Measurements from ENCODE around the gene CTNNAL1. TPM values are rescaled to one million over a fixed set of nuclear protein-coding genes. Genes with fewer than 3 reads are reported as not detected.

The CTNNAL1 gene
- total and polyA plus RNA-seq, 2 of the 8 experiments (the other 6 are each of a cell fraction or from before 2014, with no cell fraction given), result 23.2 to 66.1 TPM

DNA sequence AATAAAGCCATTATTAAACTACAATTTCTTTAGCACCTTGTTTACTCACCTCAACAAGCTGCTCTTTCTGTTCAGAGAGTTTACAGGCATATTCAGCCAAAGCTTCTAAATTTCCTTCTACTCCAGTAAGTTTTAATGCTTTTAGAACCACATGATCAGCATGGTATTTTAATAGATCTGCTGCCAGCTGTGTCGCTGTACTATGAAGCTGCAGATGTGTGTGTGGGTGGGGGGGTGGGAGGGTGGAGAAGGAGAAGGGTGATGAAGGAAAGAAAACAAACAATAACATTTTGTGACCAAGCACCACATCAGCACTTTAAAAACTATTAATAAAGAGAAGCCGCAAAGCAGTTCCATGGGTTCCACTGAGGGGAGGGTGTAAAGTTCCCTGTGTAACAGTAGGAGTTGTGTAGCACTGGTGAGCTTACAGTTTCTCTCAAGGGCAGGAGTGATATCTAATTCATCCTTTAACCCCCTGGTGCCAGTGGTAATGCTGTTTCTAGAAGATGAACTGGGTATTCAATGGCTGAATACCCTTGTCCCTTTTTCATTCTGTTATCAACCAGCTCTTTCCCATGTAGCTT lies 40.6 kb downstream of the CTNNAL1 start:
- Histone ChIP-seq H3K79me1 (ENCODE audit: low read depth, low read length) (no peaks in the 10 kb centered on the region), H2BK20ac (ENCODE audit: low read length) (no peak overlapping the region), H3K14ac (ENCODE audit: insufficient read length) (no peak overlapping the region), H3K4ac (replicated peaks; ENCODE audit: insufficient read length, low read depth, low read length) (no peak overlapping the region), H2BK5ac (ENCODE audit: low read depth, low read length) (no peak overlapping the region), H4K8ac (ENCODE audit: extremely low read depth, insufficient read depth, low read length) (no peak overlapping the region), H3K56ac (replicated peaks; ENCODE audit: insufficient read length, low read depth, low read length) (no peak overlapping the region), H3K9ac (replicated peaks in 1 of 4; ENCODE audit: extremely low read depth in 1 of 4, low read depth in 3 of 4, low read length in 3 of 4) (no peak overlapping the region), H3K79me2 (ENCODE audit: control insufficient read depth in 1 of 2, insufficient read depth in 2 of 2, low read length in 2 of 2) (no peaks in the 10 kb centered on the region), H3K18ac (ENCODE audit: extremely low read depth, low read length) (no peak overlapping the region), H3K23me2 (ENCODE audit: low read depth, low read length) (no peaks in the 10 kb centered on the region), H3K9me3 (ENCODE audit: insufficient read depth in 2 of 2, low read depth in 1 of 2, low read length in 1 of 2) (0 out of 4 replicates have a peak, but pooled peaks cover 0 to 2% of the 10 kb centered on the region in 2 experiments), H3K4me1 (replicated peaks in 1 of 4; ENCODE audit: control insufficient read depth in 3 of 4, insufficient read depth in 4 of 4, low read length in 3 of 4) (no peaks in the 10 kb centered on the region), H3K27ac (ENCODE audit: low read depth, low read length) (no peak overlapping the region), H2AK5ac (ENCODE audit: low read depth, low read length) (no peak overlapping the region), H2BK12ac (ENCODE audit: low read depth, low read length) (no peak overlapping the region), H4K91ac (replicated peaks; ENCODE audit: insufficient read length, low read length) (no peak overlapping the region), H4K20me1 (replicated peaks in 1 of 2; ENCODE audit: control insufficient read depth in 1 of 2, insufficient read depth in 2 of 2, low read length in 2 of 2) (no peaks in the 10 kb centered on the region), H3K23ac (ENCODE audit: insufficient read length) (no peak overlapping the region), H3K4me3 (ENCODE audit: extremely low read depth in 1 of 4, insufficient read depth in 2 of 4, low read depth in 3 of 4, low read length in 4 of 4) (no peak overlapping the region), H4K5ac (ENCODE audit: insufficient read length, low read depth, low read length) (no peak overlapping the region), H3K36me3 (ENCODE audit: control insufficient read depth in 2 of 4, insufficient read depth in 4 of 4, low read length in 3 of 4) (peaks cover 0 to 16% (median 7%) of the 10 kb centered on the region in 4 experiments; a peak in 6 of 8 replicates), H2BK15ac (ENCODE audit: low read length) (no peak overlapping the region), H3K27me3 (replicated peaks in 1 of 4; ENCODE audit: control insufficient read depth in 3 of 4, extremely low read depth in 1 of 4, insufficient read depth in 3 of 4, low read length in 3 of 4) (no peaks in the 10 kb centered on the region), H3K4me2 (ENCODE audit: insufficient read depth in 1 of 2, low read depth in 2 of 2, low read length in 2 of 2) (no peak overlapping the region), H2BK120ac (replicated peaks; ENCODE audit: low read depth, low read length) (no peak overlapping the region), H2AFZ (ENCODE audit: low read length) (no peak overlapping the region)
- DNase-seq (ENCODE audit: low read depth in 1 of 2, low spot score in 2 of 2) (no peak), FAIRE-seq (no peak)
- 97% methylated on average over 2 of the region's 2 CpGs; no CpG with 5 or more reads in 1 of the 2 experiments for WGBS, 2 experiments (ENCODE audit: extremely low coverage in 1 of 2, insufficient coverage in 1 of 2, insufficient read length in 1 of 2, insufficient replicate concordance in 2 of 2, low coverage in 1 of 2, low lambda C conversion rate in 2 of 2, missing lambda C conversion rate in 1 of 2)
- ChIA-PET POLR2A (ENCODE audit: partially characterized antibody) (no interaction called here), CTCF (ENCODE audit: partially characterized antibody) (interaction anchor here (0.6 kb wide), 1 partner anchor 28 kb away, joined by 4 read pairs; no protein-coding TSS in a partner anchor)
- TF ChIP-seq BCL11A (IDR thresholded peaks at IDR 0.05; ENCODE audit: low read depth in 2 of 2, low read length in 2 of 2) (no peak), ZNF274 (IDR thresholded peaks at IDR 0.05; ENCODE audit: borderline replicate concordance, extremely low read depth, low read length) (no peak), CREB1 (IDR thresholded peaks at IDR 0.05) (no peak), POLR2AphosphoS5 (IDR thresholded peaks at IDR 0.05; ENCODE audit: low read depth, low read length) (no peak), FOSL1 (IDR thresholded peaks at IDR 0.05; ENCODE audit: insufficient read depth, low read depth, low read length) (no peak), EGR1 (IDR thresholded peaks at IDR 0.05; ENCODE audit: borderline replicate concordance, low read depth, low read length) (no peak), SIRT6 (IDR thresholded peaks at IDR 0.05; ENCODE audit: low read length) (no peak), RXRA (IDR thresholded peaks at IDR 0.05; ENCODE audit: insufficient read depth, low read depth, low read length) (no peak), RFX5 (IDR thresholded peaks at IDR 0.05; ENCODE audit: borderline replicate concordance, low read depth, low read length) (no peak), HDAC6 (IDR thresholded peaks at IDR 0.05; ENCODE audit: low read depth, low read length) (no peak), SP4 (IDR thresholded peaks at IDR 0.05; ENCODE audit: low read length) (no peak), RBBP5 (IDR thresholded peaks at IDR 0.05; ENCODE audit: borderline replicate concordance, low read depth, low read length) (no peak), NANOG (IDR thresholded peaks at IDR 0.05; ENCODE audit: insufficient read depth, low read depth, low read length, poor library complexity, severe bottlenecking) (no peak), PHF8 (conservative IDR thresholded peaks at IDR 0.05; ENCODE audit: low read depth, low read length) (no peak), SP1 (IDR thresholded peaks at IDR 0.05; ENCODE audit: low read depth, low read length) (no peak)
